ENCODE measurements around the gene PRKAG2. TPM values are rescaled to one million over a fixed set of nuclear protein-coding genes. Genes with fewer than 3 reads are reported as not detected.
A peak's percentile ranks its signal among the peaks of the same experiment; 100 is the strongest.

Gene PRKAG2
- total and polyA plus RNA-seq, 4 donors, result 17.5 to 33.3 (median 23.9) TPM

DNA sequence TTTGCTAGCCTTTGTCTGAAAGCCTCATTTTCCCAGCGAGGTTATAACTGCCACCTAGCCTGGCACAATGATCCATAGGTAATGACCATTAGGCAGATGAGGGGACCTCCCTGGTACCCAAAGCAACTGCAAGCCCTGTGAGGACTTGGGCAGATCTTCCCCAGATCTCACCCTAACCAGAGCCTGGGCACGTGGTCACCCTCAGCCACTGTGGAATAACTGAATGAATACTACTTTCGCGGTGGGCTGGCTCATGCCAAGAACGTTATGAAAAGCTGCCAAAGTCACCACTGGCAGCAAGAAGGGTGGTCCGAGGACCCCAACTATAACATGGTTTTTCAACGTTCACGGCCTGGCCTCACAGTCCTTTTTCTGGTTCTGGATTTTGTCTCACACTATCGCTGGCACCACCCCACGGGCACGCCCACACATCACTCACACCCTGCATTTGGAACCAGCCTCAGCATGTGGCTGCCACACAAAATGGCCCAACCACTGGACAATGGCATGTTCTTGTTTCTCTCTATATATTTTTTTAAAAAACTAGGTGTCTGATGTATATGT, 3.4 kb downstream of the PRKAG2 start:
- Histone ChIP-seq H3K27ac (ENCODE audit: low read depth in 1 of 2, low read length in 1 of 2) (no peak overlapping the region), H3K27me3 (ENCODE audit: control insufficient read depth in 3 of 3, insufficient read depth in 3 of 3, low read length in 2 of 3) (peaks cover 0 to 8% (median 0%) of the 10 kb centered on the region in 3 donors), H3K4me3 (no peak overlapping the region), H3K4me1 (ENCODE audit: control insufficient read depth in 5 of 5, insufficient read depth in 5 of 5, low read length in 5 of 5) (peaks cover 8 to 39% (median 9%) of the 10 kb centered on the region in 5 donors), H3K9ac (ENCODE audit: insufficient read depth in 1 of 2, low read length in 2 of 2) (no peak overlapping the region), H3K36me3 (ENCODE audit: control insufficient read depth in 4 of 4, insufficient read depth in 4 of 4, low read length in 4 of 4) (no peaks in the 10 kb centered on the region), H3K9me3 (ENCODE audit: control insufficient read depth in 4 of 4, insufficient read depth in 3 of 4, low read length in 3 of 4) (no peaks in the 10 kb centered on the region)
- TF ChIP-seq, protein P1, sequence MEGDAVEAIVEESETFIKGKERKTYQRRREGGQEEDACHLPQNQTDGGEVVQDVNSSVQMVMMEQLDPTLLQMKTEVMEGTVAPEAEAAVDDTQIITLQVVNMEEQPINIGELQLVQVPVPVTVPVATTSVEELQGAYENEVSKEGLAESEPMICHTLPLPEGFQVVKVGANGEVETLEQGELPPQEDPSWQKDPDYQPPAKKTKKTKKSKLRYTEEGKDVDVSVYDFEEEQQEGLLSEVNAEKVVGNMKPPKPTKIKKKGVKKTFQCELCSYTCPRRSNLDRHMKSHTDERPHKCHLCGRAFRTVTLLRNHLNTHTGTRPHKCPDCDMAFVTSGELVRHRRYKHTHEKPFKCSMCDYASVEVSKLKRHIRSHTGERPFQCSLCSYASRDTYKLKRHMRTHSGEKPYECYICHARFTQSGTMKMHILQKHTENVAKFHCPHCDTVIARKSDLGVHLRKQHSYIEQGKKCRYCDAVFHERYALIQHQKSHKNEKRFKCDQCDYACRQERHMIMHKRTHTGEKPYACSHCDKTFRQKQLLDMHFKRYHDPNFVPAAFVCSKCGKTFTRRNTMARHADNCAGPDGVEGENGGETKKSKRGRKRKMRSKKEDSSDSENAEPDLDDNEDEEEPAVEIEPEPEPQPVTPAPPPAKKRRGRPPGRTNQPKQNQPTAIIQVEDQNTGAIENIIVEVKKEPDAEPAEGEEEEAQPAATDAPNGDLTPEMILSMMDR (IDR thresholded peaks at IDR 0.05; ENCODE audit: control extremely low read depth, extremely low read depth), result no peak
- ATAC-seq (ENCODE audit: insufficient read depth, low FRiP score) (no peak), DNase-seq (no peak)
- 78 to 81% methylated on average over 11 of the region's 11 CpGs for WGBS, 2 donors

DNA sequence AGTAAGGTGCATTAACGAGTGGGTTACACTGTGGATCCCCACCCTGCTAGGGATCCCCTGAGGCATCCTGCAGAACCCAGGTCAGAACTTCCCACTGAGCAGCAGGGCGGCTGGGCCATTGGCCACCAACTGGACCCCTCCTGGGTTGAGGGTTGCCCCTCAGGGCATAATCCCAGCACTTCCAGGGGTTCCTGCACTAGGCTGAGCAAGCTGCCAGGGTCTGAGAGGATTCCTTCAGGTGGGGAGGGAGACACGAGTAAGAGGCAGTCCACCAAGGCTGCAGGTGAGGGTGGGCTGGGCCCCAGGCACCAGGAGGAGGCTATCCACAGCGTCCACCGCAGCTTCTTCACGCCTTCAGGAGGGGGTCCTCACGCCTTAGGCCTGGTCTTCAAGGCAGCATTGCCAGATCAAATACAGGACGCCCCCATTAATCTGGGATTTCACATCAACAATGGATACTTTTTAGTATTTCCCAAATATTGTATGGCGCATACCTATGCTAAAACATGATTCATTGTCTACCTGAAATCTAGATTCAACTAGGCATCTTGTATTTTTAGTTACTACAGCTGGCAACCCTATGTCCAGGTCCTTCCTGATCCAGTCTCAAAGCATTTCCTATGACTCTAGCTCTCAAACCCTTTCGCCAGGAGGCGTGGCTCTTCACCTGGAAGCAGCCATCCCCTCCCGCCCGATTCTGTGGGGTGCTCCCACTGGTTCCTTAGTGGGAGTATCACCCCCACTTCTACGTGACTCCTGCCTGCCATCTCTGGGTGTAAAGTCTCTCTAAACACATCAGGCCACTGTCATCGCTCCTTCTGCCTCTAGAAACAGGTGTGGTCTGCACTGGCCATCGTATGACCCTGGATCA, 4.1 kb downstream of the PRKAG2 start:
- Histone ChIP-seq H3K4me3 (no peak overlapping the region), H3K4me1 (ENCODE audit: control insufficient read depth in 5 of 5, insufficient read depth in 5 of 5, low read length in 5 of 5) (peaks cover 4 to 39% (median 10%) of the 10 kb centered on the region in 5 donors), H3K36me3 (ENCODE audit: control insufficient read depth in 4 of 4, insufficient read depth in 4 of 4, low read length in 4 of 4) (no peaks in the 10 kb centered on the region), H3K9ac (ENCODE audit: insufficient read depth in 1 of 2, low read length in 2 of 2) (no peak overlapping the region), H3K27ac (ENCODE audit: low read depth in 1 of 2, low read length in 1 of 2) (no peak overlapping the region), H3K9me3 (ENCODE audit: control insufficient read depth in 4 of 4, insufficient read depth in 3 of 4, low read length in 3 of 4) (no peaks in the 10 kb centered on the region), H3K27me3 (ENCODE audit: control insufficient read depth in 3 of 3, insufficient read depth in 3 of 3, low read length in 2 of 3) (peaks cover 0 to 3% (median 0%) of the 10 kb centered on the region in 3 donors)
- ATAC-seq (ENCODE audit: insufficient read depth, low FRiP score), result no peak
- WGBS, 2 donors, result 93% methylated on average over 16 of the region's 16 CpGs
- no peak for DNase-seq
- TF ChIP-seq, protein P1 (IDR thresholded peaks at IDR 0.05; ENCODE audit: control extremely low read depth, extremely low read depth), result no peak

DNA sequence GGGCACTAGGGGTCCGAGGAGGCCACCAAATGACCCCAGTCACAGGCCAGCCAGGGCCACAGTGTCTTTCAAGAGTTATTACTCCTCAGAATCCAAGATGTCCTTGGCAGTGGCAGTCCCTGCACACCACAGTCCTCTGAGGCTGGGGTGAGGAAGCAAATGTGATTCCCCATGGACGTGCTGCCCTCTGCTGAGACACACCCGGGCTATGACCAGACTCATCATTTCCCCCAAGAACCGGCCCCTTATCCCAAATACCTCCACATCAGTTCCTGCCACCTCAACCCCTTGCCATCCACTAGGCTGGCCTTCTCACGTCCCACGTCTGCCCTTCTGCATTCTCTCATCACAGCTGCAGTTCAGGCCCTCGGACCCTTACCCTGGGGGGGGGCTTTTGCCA, 5.0 kb downstream of the PRKAG2 start:
- Histone ChIP-seq H3K9ac (ENCODE audit: insufficient read depth in 1 of 2, low read length in 2 of 2) (no peak overlapping the region), H3K27ac (ENCODE audit: low read depth in 1 of 2, low read length in 1 of 2) (no peak overlapping the region), H3K36me3 (ENCODE audit: control insufficient read depth in 4 of 4, insufficient read depth in 4 of 4, low read length in 4 of 4) (no peaks in the 10 kb centered on the region), H3K27me3 (ENCODE audit: control insufficient read depth in 3 of 3, insufficient read depth in 3 of 3, low read length in 2 of 3) (peaks cover 0 to 3% (median 0%) of the 10 kb centered on the region in 3 donors), H3K9me3 (ENCODE audit: control insufficient read depth in 4 of 4, insufficient read depth in 3 of 4, low read length in 3 of 4) (no peaks in the 10 kb centered on the region), H3K4me1 (ENCODE audit: control insufficient read depth in 5 of 5, insufficient read depth in 5 of 5, low read length in 5 of 5) (peaks cover 7 to 46% (median 12%) of the 10 kb centered on the region in 5 donors), H3K4me3 (no peak overlapping the region)
- 77 to 84% methylated on average over 7 of the region's 7 CpGs for WGBS, 2 donors
- TF ChIP-seq, protein P1 (IDR thresholded peaks at IDR 0.05; ENCODE audit: control extremely low read depth, extremely low read depth), result no peak
- DNase-seq (peak in 2 of 3 donors; percentile 18 to 20), ATAC-seq (ENCODE audit: insufficient read depth, low FRiP score) (no peak)
